ENCODE results near the gene SCAMP5.

The SCAMP5 gene

DNA sequence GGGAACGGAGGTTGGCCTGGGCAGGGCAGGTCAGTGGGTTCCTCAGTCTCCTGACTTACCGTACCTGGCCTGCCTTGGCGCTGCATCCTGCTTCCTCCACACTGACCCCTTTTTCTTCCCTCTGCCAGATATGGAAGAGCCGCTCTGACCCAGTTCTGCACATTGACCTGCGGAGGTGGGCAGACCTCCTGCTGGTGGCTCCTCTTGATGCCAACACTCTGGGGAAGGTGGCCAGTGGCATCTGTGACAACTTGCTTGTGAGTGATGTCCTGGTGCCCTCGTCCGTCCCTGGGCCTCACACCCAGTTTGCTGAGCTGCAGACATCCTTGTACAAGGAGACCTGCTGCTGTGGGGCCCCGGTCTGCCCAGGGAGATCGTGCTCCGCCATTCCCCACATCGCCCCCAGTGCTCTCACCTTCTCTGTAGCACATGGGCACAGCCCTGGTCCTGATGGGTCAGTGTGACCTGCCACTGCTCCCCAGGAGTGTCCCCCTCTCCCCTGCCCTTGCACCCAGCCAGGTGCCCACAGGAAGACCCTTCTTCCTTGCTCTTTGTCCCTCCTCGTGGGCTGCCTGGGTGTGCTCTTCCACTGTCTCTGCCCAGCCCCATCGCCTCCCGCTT lies 49.0 kb downstream of the SCAMP5 start:
- no peak for DNase-seq (ENCODE audit: low read depth in 4 of 4, low spot score in 1 of 4)

DNA sequence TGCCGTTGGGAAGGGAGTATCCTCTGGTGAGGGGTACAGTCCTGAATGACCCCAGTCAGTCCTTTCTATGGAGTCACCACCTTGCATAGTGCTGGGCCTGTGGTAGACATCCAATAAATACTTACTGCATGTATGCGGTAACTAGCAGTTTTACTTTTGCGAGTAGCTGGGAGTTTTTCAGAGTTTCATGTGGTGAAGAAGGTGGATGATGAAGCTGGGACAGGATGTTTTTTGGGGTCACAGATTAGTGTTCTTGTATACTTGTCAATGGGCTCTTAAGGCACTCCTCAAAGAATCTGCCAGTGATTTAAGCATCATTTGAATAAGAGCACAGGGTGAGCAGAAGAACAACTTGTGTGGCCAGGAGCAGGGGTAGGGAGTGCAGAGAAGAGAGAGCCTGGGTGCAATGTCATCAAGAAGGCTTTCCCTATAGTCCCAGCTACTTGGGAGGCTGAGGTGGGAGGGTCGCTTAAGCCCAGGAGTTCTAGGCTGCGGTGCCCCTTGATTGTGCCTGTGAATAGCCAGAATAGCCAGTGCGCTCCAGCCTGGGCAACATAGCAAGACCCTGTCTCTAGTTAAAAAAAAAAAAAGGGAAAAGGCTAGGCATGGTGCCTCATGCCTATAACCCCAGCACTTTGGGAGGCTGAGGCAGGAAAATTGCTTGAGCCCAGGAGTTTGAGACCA lies 50.1 kb downstream of the SCAMP5 start:
- DNase-seq (ENCODE audit: low read depth in 4 of 4, low spot score in 1 of 4): no peak

DNA sequence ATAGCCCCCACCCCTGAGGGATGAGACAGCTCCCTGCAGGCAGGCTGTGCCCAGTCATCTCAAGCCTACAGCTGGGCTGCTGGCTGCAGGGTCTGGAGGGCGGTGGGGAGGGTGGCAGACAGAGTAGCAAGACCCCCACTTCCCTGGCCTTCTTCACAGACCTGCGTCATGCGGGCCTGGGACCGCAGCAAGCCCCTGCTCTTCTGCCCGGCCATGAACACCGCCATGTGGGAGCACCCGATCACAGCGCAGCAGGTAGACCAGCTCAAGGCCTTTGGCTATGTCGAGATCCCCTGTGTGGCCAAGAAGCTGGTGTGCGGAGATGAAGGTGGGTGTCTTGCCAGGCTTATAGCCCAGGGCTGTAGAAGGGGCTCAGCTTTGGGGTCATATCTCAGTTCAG lies 53.0 kb downstream of the SCAMP5 start:
- no peak for DNase-seq (ENCODE audit: low read depth in 4 of 4, low spot score in 1 of 4)

- no peak for DNase-seq (ENCODE audit: low read depth in 4 of 4, low spot score in 1 of 4)
These were observed 54.0 kb downstream of the SCAMP5 start for GRCh38 chr15:75049392-75049791.

DNA sequence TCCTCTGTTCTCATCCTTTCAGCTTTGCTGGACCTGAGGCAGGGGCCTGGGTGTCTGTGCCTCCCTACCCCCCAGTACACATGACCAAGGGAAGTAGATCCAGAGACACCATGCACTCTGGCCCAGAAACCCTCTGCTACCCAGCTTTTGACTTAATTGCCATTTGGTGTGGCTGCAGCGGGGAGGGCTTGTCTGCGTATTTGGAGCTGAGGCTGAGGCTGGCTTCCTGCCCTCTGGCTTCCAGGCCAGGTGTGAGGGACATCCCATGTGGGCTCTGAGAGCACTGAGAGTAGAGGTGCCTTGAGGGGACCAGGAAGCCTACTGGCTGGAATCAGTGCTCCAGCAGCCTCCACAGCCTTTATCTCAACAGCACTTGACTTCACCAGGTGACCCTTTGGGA lies 54.9 kb downstream of the SCAMP5 start:
- DNase-seq (ENCODE audit: low read depth in 4 of 4, low spot score in 1 of 4): no peak

- no peak for DNase-seq (ENCODE audit: low read depth in 4 of 4, low spot score in 1 of 4)
These were observed 55.8 kb downstream of the SCAMP5 start for GRCh38 chr15:75051191-75051608.

DNA sequence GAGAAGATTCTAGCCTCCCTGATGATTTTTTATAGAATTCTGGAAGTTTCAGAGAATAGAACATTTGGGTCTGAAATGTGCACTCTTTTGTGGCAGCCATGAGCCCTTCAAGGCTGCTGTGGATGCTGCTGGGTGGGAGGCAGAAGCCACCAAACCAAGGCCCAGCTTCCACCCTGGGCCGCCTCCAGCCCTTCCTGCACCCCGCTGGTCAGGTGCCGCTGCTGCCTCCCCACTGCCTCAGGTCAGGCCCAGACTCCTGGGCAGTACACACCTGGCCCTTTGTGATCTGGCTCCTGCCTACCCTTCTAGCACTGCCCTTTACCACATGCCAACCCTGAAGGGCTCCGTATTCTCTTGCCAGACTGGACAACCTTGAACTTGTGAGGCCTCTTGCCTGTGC lies 56.3 kb downstream of the SCAMP5 start:
- DNase-seq (ENCODE audit: low read depth in 4 of 4, low spot score in 1 of 4): no peak

GRCh38 chr15:75052972-75053747 lies 57.8 kb downstream of the SCAMP5 start:
- no peak for DNase-seq (ENCODE audit: low read depth in 4 of 4, low spot score in 1 of 4)

- no peak for DNase-seq (ENCODE audit: low read depth in 4 of 4, low spot score in 1 of 4)
These were observed 58.4 kb downstream of the SCAMP5 start for GRCh38 chr15:75053748-75054125.

GRCh38 chr15:75054172-75054897 lies 59.0 kb downstream of the SCAMP5 start:
- no peak for DNase-seq (ENCODE audit: low read depth in 4 of 4, low spot score in 1 of 4)

DNA sequence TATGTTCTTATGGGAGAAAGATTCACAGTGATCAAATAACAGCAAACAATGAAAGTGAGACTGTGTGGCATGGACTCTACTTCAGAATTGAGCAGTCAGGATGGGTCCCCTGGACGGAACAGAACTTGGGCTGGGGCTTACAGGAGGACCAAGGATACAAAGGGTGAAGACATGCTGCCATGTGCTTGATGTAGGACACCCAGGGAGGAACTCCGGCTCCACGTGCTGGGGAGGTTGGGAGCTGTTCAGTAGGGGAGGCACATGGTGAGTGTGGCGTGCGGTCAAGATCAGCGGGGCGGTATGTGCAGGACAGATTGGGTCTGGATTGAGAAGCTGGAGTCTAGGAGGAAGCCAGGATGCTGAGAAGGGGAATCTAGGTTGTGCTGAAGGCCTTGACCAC lies 60.7 kb downstream of the SCAMP5 start:
- DNase-seq (ENCODE audit: low read depth in 4 of 4, low spot score in 1 of 4): no peak

- DNase-seq (ENCODE audit: low read depth in 4 of 4, low spot score in 1 of 4): no peak
These were observed 63.0 kb downstream of the SCAMP5 start for GRCh38 chr15:75058127-75058905.

- DNase-seq (ENCODE audit: low read depth in 4 of 4, low spot score in 1 of 4): no peak
These were observed 64.2 kb downstream of the SCAMP5 start for GRCh38 chr15:75059607-75060006.

GRCh38 chr15:75061272-75061671 lies 65.9 kb downstream of the SCAMP5 start:
- no peak for DNase-seq (ENCODE audit: low read depth in 4 of 4, low spot score in 1 of 4)

GRCh38 chr15:75062706-75063105 lies 67.3 kb downstream of the SCAMP5 start:
- no peak for DNase-seq (ENCODE audit: low read depth in 4 of 4, low spot score in 1 of 4)

DNA sequence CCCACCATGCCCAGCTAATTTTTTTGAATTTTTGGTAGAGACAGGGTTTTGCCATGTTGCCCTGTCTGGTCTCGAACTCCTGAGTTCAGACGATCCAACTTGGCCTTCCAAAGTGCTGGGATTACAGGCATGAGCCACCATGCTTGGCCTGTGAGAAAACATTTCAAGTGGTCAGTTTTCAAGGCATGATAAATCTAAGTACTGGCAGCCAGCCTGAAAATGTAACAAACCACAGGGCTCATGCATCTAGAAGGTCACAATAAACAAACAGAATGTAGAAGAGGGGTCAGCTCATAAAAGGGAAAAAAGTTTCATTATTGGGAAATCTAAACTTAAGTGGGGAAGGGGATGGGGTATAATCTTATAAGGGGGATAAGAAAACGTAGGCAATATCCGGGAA lies 68.0 kb downstream of the SCAMP5 start:
- DNase-seq (ENCODE audit: low read depth in 4 of 4, low spot score in 1 of 4): no peak

DNA sequence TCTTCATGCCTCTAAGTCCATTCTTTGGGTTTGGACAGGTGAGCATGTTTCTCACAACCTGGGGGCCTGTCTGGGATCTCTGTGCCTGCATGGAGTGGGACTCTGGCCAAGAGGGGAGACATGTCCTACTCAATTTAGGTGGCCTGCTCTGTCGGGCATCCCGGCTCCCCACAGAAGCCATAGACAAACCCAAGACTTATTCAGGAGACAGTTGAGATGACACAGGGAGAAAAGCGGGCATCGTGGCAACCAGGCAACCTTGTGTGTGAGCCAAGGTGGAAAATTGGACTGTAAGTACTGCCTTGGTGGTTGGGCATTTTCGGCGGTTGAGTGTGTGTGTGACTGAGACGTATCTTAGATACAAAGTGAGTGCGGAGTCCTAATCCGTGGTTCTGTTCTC lies 68.5 kb downstream of the SCAMP5 start:
- DNase-seq (ENCODE audit: low read depth in 4 of 4, low spot score in 1 of 4): no peak

GRCh38 chr15:75064846-75065245 lies 69.5 kb downstream of the SCAMP5 start:
- no peak for DNase-seq (ENCODE audit: low read depth in 4 of 4, low spot score in 1 of 4)

DNA sequence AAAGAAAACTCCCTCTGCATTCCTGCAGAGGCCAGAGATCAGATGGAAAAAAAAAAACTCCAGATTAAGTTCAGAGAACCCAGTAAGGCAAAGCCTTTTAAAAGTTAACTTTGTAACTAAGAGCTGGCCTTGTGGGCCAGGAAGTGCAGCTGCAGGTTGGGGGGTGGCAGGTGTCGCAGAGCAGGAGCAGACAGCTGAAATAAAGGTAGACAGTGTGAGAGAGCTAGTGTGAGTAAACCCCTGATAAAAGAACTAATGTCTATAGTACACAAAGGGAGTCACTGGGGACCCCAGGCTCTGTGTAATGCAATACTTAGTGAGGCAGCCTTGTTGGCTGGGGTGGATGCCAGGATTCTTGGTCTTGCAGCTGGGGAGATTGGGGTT lies 70.1 kb downstream of the SCAMP5 start:
- no peak for DNase-seq (ENCODE audit: low read depth in 4 of 4, low spot score in 1 of 4)

GRCh38 chr15:75065851-75066509 lies 70.6 kb downstream of the SCAMP5 start:
- DNase-seq (ENCODE audit: low read depth in 4 of 4, low spot score in 1 of 4): no peak
